ENCODE results near the gene PNMA8A.

DNA sequence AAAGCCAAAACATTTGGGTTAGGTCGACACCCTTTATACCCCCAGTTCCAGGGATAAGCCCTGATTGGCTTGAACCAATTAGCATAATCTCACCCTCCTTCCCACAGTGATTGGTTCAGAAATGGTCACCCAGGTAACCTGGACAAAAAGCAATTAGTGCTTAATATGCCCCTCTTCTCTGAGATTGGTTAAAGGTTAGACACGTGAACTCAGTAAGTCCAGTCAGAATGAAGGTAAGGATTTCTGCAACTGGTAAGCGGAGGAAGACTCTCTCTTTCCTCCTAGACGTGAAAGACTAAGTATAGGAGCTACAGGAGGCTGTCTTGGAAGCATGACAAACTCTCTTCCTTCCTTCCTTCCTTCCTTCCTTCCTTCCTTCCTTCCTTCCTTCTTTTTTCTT is 41.4 kb downstream of the PNMA8A start:
- no peak for TF ChIP-seq POLR2A (IDR thresholded peaks at IDR 0.05; ENCODE audit: low read depth, low read length)
- no peak for TF ChIP-seq TAF1 (IDR thresholded peaks at IDR 0.05; ENCODE audit: low read depth, low read length)

All from GM12891 (cell line).